Muscle layer of duodenum (tissue), 2 donors: Measurements from ENCODE around the gene CDR2.
"Not testable (repeated sequence)": the region's sequence is repeated elsewhere in the genome, so short reads cannot be mapped to it uniquely, and the experiment has no call there.

Source experiments
- H3K27ac ChIP-seq: one replicate; pipeline ENCODE4 v1.7.0; 2013; ENCODE audit warnings: mild to moderate bottlenecking, low read length
- H3K27me3 ChIP-seq: one replicate; pipeline ENCODE4 v1.7.0; 2013; ENCODE audit warnings: low read depth, mild to moderate bottlenecking, control low read depth, low read length
- H3K36me3 ChIP-seq, 2 donors: one replicate each; pipeline ENCODE4 v1.7.0; 2013; ENCODE audit warnings: low read length in 2 of 2, control low read depth in 1 of 2, mild to moderate bottlenecking in 1 of 2; ENCODE audit not compliant: insufficient read depth in 2 of 2, control insufficient read depth in 1 of 2
- H3K4me1 ChIP-seq, 2 donors: one replicate each; pipeline ENCODE4 v1.7.0; 2013; ENCODE audit warnings: low read length in 2 of 2, mild to moderate bottlenecking in 2 of 2, control low read depth in 1 of 2, moderate library complexity in 1 of 2; ENCODE audit not compliant: insufficient read depth in 2 of 2, control insufficient read depth in 1 of 2
- H3K4me3 ChIP-seq, 2 donors: one replicate each; pipeline ENCODE4 v1.7.0; 2013; ENCODE audit warnings: low read length in 2 of 2, low read depth in 1 of 2, mild to moderate bottlenecking in 1 of 2
- H3K9me3 ChIP-seq, 2 donors: one replicate each; pipeline ENCODE4 v1.7.0; 2013; ENCODE audit warnings: low read length in 2 of 2, control low read depth in 1 of 2, mild to moderate bottlenecking in 1 of 2; ENCODE audit not compliant: control insufficient read depth in 1 of 2
- donor health status: healthy.

CDR2 gene

GRCh38 chr16:22360963-22361659 is 13.3 kb downstream of the CDR2 start:
- Histone ChIP-seq H3K9me3 (no peaks in the 10 kb centered on the region), H3K4me3 (no peak overlapping the region), H3K36me3 (peaks cover 8 to 17% of the 10 kb centered on the region in 2 donors), H3K27ac (no peak overlapping the region), H3K27me3 (no peaks in the 10 kb centered on the region), H3K4me1 (no peaks in the 10 kb centered on the region)

- no peaks in the 10 kb centered on the region for H3K9me3 ChIP-seq
- H3K27ac ChIP-seq, result no peak overlapping the region
- no peaks in the 10 kb centered on the region for H3K27me3 ChIP-seq
- H3K4me3 ChIP-seq, result no peak overlapping the region
- H3K4me1 ChIP-seq, result no peaks in the 10 kb centered on the region
- peaks cover 8 to 17% of the 10 kb centered on the region in 2 donors for H3K36me3 ChIP-seq
Observed at GRCh38 chr16:22359679-22360078, 14.7 kb downstream of the CDR2 start.

DNA sequence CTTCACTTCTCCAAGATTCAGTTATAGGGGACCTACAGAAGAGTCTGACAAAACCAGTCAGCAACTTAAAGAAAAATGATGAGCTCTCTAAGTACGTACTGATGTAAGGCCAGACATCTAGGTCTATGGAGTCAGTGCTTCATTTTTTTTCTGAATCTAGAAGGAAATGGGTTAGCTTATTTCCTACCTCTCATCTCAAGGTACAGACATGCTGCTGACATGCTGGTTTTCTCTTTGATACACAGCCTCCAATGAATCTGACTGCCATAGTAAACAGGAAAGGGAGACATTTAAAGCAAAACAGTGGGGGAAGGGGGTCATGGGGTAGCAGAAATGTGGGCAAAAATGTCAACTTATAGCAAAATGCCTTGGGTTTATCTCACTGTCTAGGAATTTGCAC is 16.4 kb downstream of the CDR2 start:
- Histone ChIP-seq H3K36me3 (peaks cover 4 to 11% of the 10 kb centered on the region in 2 donors), H3K4me3 (no peak overlapping the region), H3K27ac (peak overlapping the region; percentile 40), H3K27me3 (no peaks in the 10 kb centered on the region), H3K9me3 (no peaks in the 10 kb centered on the region), H3K4me1 (peaks cover 11 to 14% of the 10 kb centered on the region in 2 donors)

GRCh38 chr16:22357635-22357971 is 16.8 kb downstream of the CDR2 start:
- Histone ChIP-seq H3K27me3 (no peaks in the 10 kb centered on the region), H3K36me3 (peaks cover 4 to 7% of the 10 kb centered on the region in 2 donors), H3K27ac (peak overlapping the region; percentile 40), H3K4me1 (peaks cover 15 to 18% of the 10 kb centered on the region in 2 donors), H3K4me3 (no peak overlapping the region), H3K9me3 (no peaks in the 10 kb centered on the region)

- Histone ChIP-seq H3K27ac (peak overlapping the region; percentile 40), H3K36me3 (peaks cover 4 to 5% of the 10 kb centered on the region in 2 donors), H3K27me3 (no peaks in the 10 kb centered on the region)
Observed at GRCh38 chr16:22356930-22357634, 17.3 kb downstream of the CDR2 start.

GRCh38 chr16:22355487-22355908 is 18.9 kb downstream of the CDR2 start:
- Histone ChIP-seq H3K4me1 (peaks cover 15 to 20% of the 10 kb centered on the region in 2 donors), H3K27ac (no peak overlapping the region), H3K36me3 (peaks cover 0 to 6% of the 10 kb centered on the region in 2 donors), H3K4me3 (no peak overlapping the region), H3K27me3 (no peaks in the 10 kb centered on the region), H3K9me3 (no peaks in the 10 kb centered on the region)

More at GRCh38 chr16:22356930-22357634, 17.3 kb downstream of the CDR2 start:
- Histone ChIP-seq H3K9me3 (no peaks in the 10 kb centered on the region), H3K4me1 (peaks cover 15 to 20% of the 10 kb centered on the region in 2 donors), H3K4me3 (no peak overlapping the region)

DNA sequence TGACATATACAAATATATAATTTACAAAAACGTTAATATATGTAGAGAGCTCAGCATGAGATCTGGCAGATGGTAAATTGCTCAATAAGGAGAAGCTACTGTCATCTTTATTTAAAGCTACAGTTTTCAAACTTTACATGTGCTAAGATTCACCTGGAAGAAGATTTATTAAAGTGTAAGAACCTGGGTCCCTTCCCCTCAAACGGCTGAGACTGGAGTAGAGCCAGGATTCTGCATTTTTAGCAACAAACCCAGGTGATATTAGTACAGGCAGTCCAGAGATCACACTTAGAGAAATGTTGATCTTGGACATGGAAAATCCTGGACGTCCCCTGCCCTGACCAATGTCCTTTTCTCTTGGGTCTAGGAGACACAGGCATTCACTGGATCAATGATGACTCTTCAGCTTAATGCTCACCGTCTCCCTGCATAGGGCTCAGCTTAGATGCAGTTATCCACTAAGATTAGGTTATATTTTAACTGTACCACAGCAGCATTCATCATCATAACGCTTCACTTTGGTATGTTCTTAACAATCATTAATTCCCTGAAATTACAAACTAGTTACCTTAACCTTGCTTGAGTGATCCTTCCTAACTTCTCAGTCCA is 20.4 kb downstream of the CDR2 start:
- H3K27me3 ChIP-seq, result no peaks in the 10 kb centered on the region
- H3K9me3 ChIP-seq, result no peaks in the 10 kb centered on the region
- H3K4me1 ChIP-seq, result peaks cover 15 to 20% of the 10 kb centered on the region in 2 donors
- H3K4me3 ChIP-seq, result no peak overlapping the region
- H3K36me3 ChIP-seq, result peaks cover 7 to 13% of the 10 kb centered on the region in 2 donors
- H3K27ac ChIP-seq, result peak overlapping the region; percentile 70

DNA sequence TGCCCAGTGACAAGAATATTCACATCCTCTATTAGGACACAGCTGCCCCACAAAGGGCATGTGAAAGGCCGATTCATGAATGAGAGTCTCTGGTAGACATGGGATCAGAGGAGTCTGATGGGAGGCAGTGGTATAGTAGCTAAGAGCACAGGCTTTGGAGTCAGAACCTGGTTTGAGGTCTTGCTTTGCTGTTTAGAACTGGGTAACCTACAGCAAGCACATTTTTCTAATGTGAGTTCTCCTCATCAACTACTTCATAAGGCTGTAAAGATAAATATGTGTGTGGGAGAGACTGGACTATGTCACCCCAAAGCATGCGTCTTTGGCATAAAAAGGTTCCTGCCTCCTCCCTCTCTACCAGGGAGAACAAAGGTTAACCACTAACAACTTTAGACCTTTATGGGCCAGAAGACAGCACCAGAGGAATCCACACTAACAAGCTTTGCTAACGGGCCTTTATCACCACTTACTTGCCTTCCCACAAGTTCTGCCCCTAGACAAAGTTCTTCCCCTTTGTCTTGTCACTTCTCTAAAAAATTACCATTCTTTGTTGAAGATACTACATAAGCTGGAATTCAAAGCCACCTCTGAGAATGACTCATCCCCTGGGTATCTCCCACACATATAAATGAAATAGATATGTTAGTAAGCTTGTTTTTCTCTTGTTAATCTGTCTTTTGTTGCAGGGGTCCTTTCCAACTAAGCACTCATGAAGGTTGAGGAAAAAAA is 21.1 kb downstream of the CDR2 start:
- Histone ChIP-seq H3K9me3 (no peaks in the 10 kb centered on the region), H3K4me3 (no peak overlapping the region), H3K4me1 (peaks cover 15 to 20% of the 10 kb centered on the region in 2 donors), H3K36me3 (peaks cover 14 to 20% of the 10 kb centered on the region in 2 donors), H3K27ac (peak overlapping the region; percentile 70), H3K27me3 (no peaks in the 10 kb centered on the region)

DNA sequence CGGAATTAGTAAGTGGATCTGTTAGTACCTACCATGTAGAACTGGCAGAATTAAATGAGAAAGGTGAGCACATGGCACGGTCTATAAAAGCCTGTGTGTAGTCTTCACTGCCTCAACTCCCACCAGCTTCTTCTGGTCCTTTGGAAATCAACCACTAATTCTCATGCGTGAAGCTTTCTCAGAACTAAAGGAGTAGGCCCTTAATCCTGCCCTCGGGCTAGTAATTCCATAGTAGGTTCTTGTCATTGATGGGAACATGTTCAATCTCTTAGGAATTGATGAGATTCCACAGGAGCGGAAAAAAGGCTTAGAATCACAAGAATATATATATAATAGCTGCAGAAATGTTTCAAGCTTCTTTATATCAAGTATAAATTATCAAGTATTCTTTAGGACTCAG is 21.7 kb downstream of the CDR2 start:
- H3K4me1 ChIP-seq, result peaks cover 15 to 20% of the 10 kb centered on the region in 2 donors
- no peak overlapping the region for H3K4me3 ChIP-seq
- peak overlapping the region; percentile 70 for H3K27ac ChIP-seq
- peaks cover 20 to 24% of the 10 kb centered on the region in 2 donors for H3K36me3 ChIP-seq
- H3K9me3 ChIP-seq, result no peaks in the 10 kb centered on the region
- no peaks in the 10 kb centered on the region for H3K27me3 ChIP-seq

- Histone ChIP-seq H3K4me3 (no peak overlapping the region), H3K27ac (no peak overlapping the region), H3K36me3 (peaks cover 24 to 29% of the 10 kb centered on the region in 2 donors), H3K27me3 (no peaks in the 10 kb centered on the region), H3K4me1 (peaks cover 15 to 20% of the 10 kb centered on the region in 2 donors), H3K9me3 (no peaks in the 10 kb centered on the region)
Observed at GRCh38 chr16:22352140-22352539, 22.3 kb downstream of the CDR2 start.

- not testable (repeated sequence) for H3K27me3 ChIP-seq, H3K9me3 ChIP-seq, H3K4me3 ChIP-seq, H3K27ac ChIP-seq
- Histone ChIP-seq H3K36me3 (peaks cover 35 to 40% of the 10 kb centered on the region in 2 donors), H3K4me1 (peaks cover 20 to 23% of the 10 kb centered on the region in 2 donors)
Observed at GRCh38 chr16:22351017-22351416, 23.4 kb downstream of the CDR2 start.
